ENCODE measurements around the gene RPL32. TPM values are rescaled to one million over a fixed set of nuclear protein-coding genes. Genes with fewer than 3 reads are reported as not detected.
"Not testable (repeated sequence)": the region's sequence is repeated elsewhere in the genome, so short reads cannot be mapped to it uniquely, and the experiment has no call there.

RPL32 gene
- polyA plus RNA-seq, 2 donors = 2,267 to 2,386 TPM

DNA sequence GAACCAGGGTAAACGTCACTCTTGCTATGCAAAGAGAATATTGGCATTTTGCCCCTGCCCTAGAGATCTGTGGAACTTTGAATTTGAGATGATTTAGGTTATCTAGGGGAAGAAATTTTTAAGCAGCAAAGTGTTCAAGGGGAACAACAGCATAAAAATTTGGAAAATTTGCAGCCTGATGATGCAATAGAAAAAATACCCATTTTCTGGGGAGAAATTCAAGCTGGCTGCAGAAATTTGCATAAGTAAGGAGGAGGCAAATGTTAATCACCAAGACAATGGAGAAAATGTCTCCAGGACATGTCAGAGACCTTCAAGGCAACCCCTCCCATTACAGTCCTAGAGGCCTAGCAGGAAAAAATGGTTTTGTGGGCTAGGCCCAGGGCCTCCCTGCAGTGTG, 4.4 kb upstream of the RPL32 start:
- Histone ChIP-seq H3K4me1 (ENCODE audit: control insufficient read depth in 2 of 2, insufficient read depth in 2 of 2, low read length in 1 of 2) (no peaks in the 10 kb centered on the region), H3K4me3 (ENCODE audit: low read depth in 1 of 2, low read length in 2 of 2) (no peak overlapping the region), H3K27ac (ENCODE audit: low read depth in 2 of 2, low read length in 1 of 2) (no peak overlapping the region), H3K9me3 (ENCODE audit: control insufficient read depth in 2 of 2, insufficient read depth in 1 of 2, low read depth in 1 of 2, low read length in 1 of 2) (no peaks in the 10 kb centered on the region), H3K36me3 (ENCODE audit: control insufficient read depth in 2 of 2, insufficient read depth in 2 of 2, low read length in 1 of 2) (no peaks in the 10 kb centered on the region), H3K27me3 (ENCODE audit: control insufficient read depth in 1 of 2, insufficient read depth in 2 of 2, low read length in 2 of 2) (no peaks in the 10 kb centered on the region)
- 55 to 61% methylated on average over 1 of the region's 1 CpG for WGBS, 2 donors

GRCh38 chr3:12842469-12842868, 1.1 kb upstream of the RPL32 start:
- H3K27me3 ChIP-seq (ENCODE audit: control insufficient read depth in 1 of 2, insufficient read depth in 2 of 2, low read length in 2 of 2) = no peaks in the 10 kb centered on the region
- H3K36me3 ChIP-seq (ENCODE audit: control insufficient read depth in 2 of 2, insufficient read depth in 2 of 2, low read length in 1 of 2) = peaks cover 9 to 12% of the 10 kb centered on the region in 2 donors
- no peaks in the 10 kb centered on the region for H3K9me3 ChIP-seq (ENCODE audit: control insufficient read depth in 2 of 2, insufficient read depth in 1 of 2, low read depth in 1 of 2, low read length in 1 of 2)
- H3K4me3 ChIP-seq (ENCODE audit: low read depth in 1 of 2, low read length in 2 of 2) = no peak overlapping the region
- no peak overlapping the region for H3K27ac ChIP-seq (ENCODE audit: low read depth in 2 of 2, low read length in 1 of 2)
- 92 to 94% methylated on average over 4 of the region's 4 CpGs for WGBS, 2 donors
- peaks cover 3 to 11% of the 10 kb centered on the region in 2 donors for H3K4me1 ChIP-seq (ENCODE audit: control insufficient read depth in 2 of 2, insufficient read depth in 2 of 2, low read length in 1 of 2)

GRCh38 chr3:12841970-12842328, 584 bp upstream of the RPL32 start:
- H3K27ac ChIP-seq (ENCODE audit: low read depth in 2 of 2, low read length in 1 of 2) = peak overlapping the region in 1 of 2 donors; percentile 24
- peak overlapping the region in 1 of 2 donors; percentile 89 for H3K4me3 ChIP-seq (ENCODE audit: low read depth in 1 of 2, low read length in 2 of 2)
- 42 to 47% methylated on average over 7 of the region's 7 CpGs for WGBS, 2 donors

DNA sequence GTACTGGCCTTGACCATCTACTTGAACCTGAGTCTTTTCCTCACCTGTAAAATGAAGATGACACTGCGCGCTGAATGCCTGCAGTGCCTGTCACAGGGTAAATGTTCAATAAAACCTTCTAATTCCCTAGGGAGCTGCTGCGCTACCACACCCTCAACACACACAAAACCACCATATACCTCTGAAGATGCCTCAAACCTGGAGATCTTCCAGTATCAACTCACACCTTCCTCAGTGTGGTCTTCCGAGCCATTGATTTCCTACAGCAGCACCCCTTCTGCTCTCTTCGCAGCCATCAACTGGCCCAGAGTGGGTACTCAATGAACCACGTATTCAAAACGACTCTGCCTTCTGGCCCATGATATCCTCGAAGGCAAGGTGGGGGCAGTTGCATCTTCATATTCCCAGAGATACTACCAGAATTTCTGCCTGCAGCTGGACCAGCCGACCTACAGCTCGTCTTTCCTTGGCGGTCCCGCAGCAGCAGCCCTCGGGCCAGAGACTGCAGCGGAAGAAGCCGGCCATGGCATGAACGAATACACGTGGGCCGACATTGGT, 695 bp downstream of the RPL32 start:
- Histone ChIP-seq H3K27me3 (ENCODE audit: control insufficient read depth in 1 of 2, insufficient read depth in 2 of 2, low read length in 2 of 2) (no peaks in the 10 kb centered on the region), H3K4me3 (ENCODE audit: low read depth in 1 of 2, low read length in 2 of 2) (peak overlapping the region; percentile 89 to 90), H3K27ac (ENCODE audit: low read depth in 2 of 2, low read length in 1 of 2) (peak overlapping the region; percentile 86 to 88), H3K36me3 (ENCODE audit: control insufficient read depth in 2 of 2, insufficient read depth in 2 of 2, low read length in 1 of 2) (peaks cover 9 to 25% of the 10 kb centered on the region in 2 donors), H3K4me1 (ENCODE audit: control insufficient read depth in 2 of 2, insufficient read depth in 2 of 2, low read length in 1 of 2) (peaks cover 3 to 11% of the 10 kb centered on the region in 2 donors), H3K9me3 (ENCODE audit: control insufficient read depth in 2 of 2, insufficient read depth in 1 of 2, low read depth in 1 of 2, low read length in 1 of 2) (no peaks in the 10 kb centered on the region)
- 4 to 5% methylated on average over 18 of the region's 18 CpGs for WGBS, 2 donors

More at GRCh38 chr3:12841970-12842328, 584 bp upstream of the RPL32 start:
- H3K27me3 ChIP-seq (ENCODE audit: control insufficient read depth in 1 of 2, insufficient read depth in 2 of 2, low read length in 2 of 2) = no peaks in the 10 kb centered on the region
- H3K36me3 ChIP-seq (ENCODE audit: control insufficient read depth in 2 of 2, insufficient read depth in 2 of 2, low read length in 1 of 2) = peaks cover 9 to 14% of the 10 kb centered on the region in 2 donors
- no peaks in the 10 kb centered on the region for H3K9me3 ChIP-seq (ENCODE audit: control insufficient read depth in 2 of 2, insufficient read depth in 1 of 2, low read depth in 1 of 2, low read length in 1 of 2)
- peaks cover 3 to 11% of the 10 kb centered on the region in 2 donors for H3K4me1 ChIP-seq (ENCODE audit: control insufficient read depth in 2 of 2, insufficient read depth in 2 of 2, low read length in 1 of 2)

- Histone ChIP-seq H3K36me3 (ENCODE audit: control insufficient read depth in 2 of 2, insufficient read depth in 2 of 2, low read length in 1 of 2) (peaks cover 9 to 29% of the 10 kb centered on the region in 2 donors), H3K4me3 (ENCODE audit: low read depth in 1 of 2, low read length in 2 of 2) (peak overlapping the region; percentile 89 to 90), H3K27ac (ENCODE audit: low read depth in 2 of 2, low read length in 1 of 2) (peak overlapping the region in 1 of 2 donors; percentile 38), H3K4me1 (ENCODE audit: control insufficient read depth in 2 of 2, insufficient read depth in 2 of 2, low read length in 1 of 2) (peaks cover 3 to 11% of the 10 kb centered on the region in 2 donors)
- not testable (repeated sequence) for H3K9me3 ChIP-seq (ENCODE audit: control insufficient read depth in 2 of 2, insufficient read depth in 1 of 2, low read depth in 1 of 2, low read length in 1 of 2); H3K27me3 ChIP-seq (ENCODE audit: control insufficient read depth in 1 of 2, insufficient read depth in 2 of 2, low read length in 2 of 2)
- WGBS, 2 donors = 35 to 37% methylated on average over 10 of the region's 10 CpGs
Measured at GRCh38 chr3:12840148-12840547, 1.2 kb downstream of the RPL32 start.

GRCh38 chr3:12839156-12839946, 2.0 kb downstream of the RPL32 start:
- no peaks in the 10 kb centered on the region for H3K27me3 ChIP-seq (ENCODE audit: control insufficient read depth in 1 of 2, insufficient read depth in 2 of 2, low read length in 2 of 2)
- no peak overlapping the region for H3K27ac ChIP-seq (ENCODE audit: low read depth in 2 of 2, low read length in 1 of 2)
- peaks cover 9 to 31% of the 10 kb centered on the region in 2 donors for H3K36me3 ChIP-seq (ENCODE audit: control insufficient read depth in 2 of 2, insufficient read depth in 2 of 2, low read length in 1 of 2)
- 70 to 75% methylated on average over 11 of the region's 11 CpGs for WGBS, 2 donors
- no peaks in the 10 kb centered on the region for H3K9me3 ChIP-seq (ENCODE audit: control insufficient read depth in 2 of 2, insufficient read depth in 1 of 2, low read depth in 1 of 2, low read length in 1 of 2)
- H3K4me1 ChIP-seq (ENCODE audit: control insufficient read depth in 2 of 2, insufficient read depth in 2 of 2, low read length in 1 of 2) = peaks cover 3 to 11% of the 10 kb centered on the region in 2 donors
- peak overlapping the region; percentile 89 to 90 for H3K4me3 ChIP-seq (ENCODE audit: low read depth in 1 of 2, low read length in 2 of 2)

DNA sequence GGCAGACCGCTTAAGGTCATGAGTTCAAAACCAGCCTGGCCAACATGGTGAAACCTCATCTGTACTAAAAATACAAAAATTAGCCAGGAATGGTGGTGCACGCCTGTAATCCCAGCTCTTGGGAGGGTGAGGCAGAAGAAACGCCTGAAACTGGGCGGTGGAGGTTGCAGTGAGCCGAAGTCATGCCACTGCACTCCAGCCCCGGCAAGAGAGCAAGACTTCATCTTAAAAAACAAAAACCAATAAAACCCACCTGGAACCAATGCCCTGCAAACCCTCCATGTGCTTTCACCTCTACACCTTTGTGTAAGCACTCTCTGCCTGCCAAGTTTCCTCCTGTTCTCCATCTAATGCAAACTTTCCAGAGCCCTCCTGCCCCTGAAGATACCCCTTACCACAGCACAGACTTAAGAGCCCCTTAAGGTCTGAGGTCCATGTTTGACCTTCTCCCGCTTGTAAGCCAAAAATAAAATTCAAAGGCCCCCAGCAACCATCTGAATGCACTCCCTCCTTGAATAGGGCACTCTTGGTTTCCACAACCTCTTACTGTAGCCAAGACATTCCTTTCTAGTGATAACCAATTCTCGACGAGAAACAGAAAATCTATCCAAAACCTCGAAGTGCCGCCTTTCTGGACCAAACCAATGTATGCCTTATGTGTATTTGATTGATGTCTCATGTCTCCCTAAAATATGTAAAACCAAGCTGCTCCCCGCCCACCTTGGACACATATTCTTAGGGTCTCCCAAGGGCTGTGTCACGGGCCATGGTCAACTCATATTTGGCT, 3.0 kb downstream of the RPL32 start:
- Histone ChIP-seq H3K4me1 (ENCODE audit: control insufficient read depth in 2 of 2, insufficient read depth in 2 of 2, low read length in 1 of 2) (peaks cover 3 to 11% of the 10 kb centered on the region in 2 donors), H3K9me3 (ENCODE audit: control insufficient read depth in 2 of 2, insufficient read depth in 1 of 2, low read depth in 1 of 2, low read length in 1 of 2) (no peaks in the 10 kb centered on the region), H3K4me3 (ENCODE audit: low read depth in 1 of 2, low read length in 2 of 2) (peak overlapping the region in 1 of 2 donors; percentile 9), H3K27ac (ENCODE audit: low read depth in 2 of 2, low read length in 1 of 2) (peak overlapping the region in 1 of 2 donors; percentile 3), H3K36me3 (ENCODE audit: control insufficient read depth in 2 of 2, insufficient read depth in 2 of 2, low read length in 1 of 2) (peaks cover 16 to 39% of the 10 kb centered on the region in 2 donors), H3K27me3 (ENCODE audit: control insufficient read depth in 1 of 2, insufficient read depth in 2 of 2, low read length in 2 of 2) (no peaks in the 10 kb centered on the region)
- 61 to 69% methylated on average over 13 of the region's 13 CpGs for WGBS, 2 donors

DNA sequence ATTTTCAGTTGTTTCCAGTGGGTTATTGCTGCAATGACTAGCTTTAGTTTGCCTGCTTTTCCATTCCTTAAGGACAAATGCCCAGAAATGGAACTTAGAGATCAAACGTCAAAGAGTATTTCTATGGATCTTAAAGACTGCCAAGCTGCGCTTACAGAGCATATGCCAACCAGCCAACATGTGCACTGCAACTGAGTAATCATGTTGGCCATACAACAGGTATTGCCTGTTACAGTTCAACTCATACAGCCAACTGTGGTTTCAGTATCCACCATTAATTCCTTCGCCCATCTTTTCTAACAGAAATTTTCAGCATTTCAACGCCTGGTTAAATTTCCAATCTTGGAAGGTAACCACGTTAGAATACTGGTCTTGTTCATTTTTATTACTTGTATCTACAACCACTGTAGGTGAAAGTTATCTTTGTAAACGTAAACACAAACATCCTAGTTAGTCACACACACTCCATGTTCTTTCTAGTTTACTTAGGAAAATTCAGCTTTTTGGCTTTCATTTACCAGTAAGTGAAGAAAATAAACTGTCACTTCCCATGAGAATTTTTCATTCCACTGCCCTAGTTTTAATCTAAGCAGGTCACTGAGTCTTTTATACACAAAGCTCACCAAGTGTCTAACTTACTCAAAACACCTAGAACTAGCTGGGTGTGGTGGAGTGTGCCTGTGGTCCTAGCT, 3.9 kb downstream of the RPL32 start:
- H3K27ac ChIP-seq (ENCODE audit: low read depth in 2 of 2, low read length in 1 of 2) = no peak overlapping the region
- H3K4me3 ChIP-seq (ENCODE audit: low read depth in 1 of 2, low read length in 2 of 2) = no peak overlapping the region
- no peaks in the 10 kb centered on the region for H3K27me3 ChIP-seq (ENCODE audit: control insufficient read depth in 1 of 2, insufficient read depth in 2 of 2, low read length in 2 of 2)
- no peaks in the 10 kb centered on the region for H3K9me3 ChIP-seq (ENCODE audit: control insufficient read depth in 2 of 2, insufficient read depth in 1 of 2, low read depth in 1 of 2, low read length in 1 of 2)
- peaks cover 3 to 11% of the 10 kb centered on the region in 2 donors for H3K4me1 ChIP-seq (ENCODE audit: control insufficient read depth in 2 of 2, insufficient read depth in 2 of 2, low read length in 1 of 2)
- WGBS, 2 donors = 65 to 69% methylated on average over 6 of the region's 6 CpGs
- peaks cover 22 to 42% of the 10 kb centered on the region in 2 donors for H3K36me3 ChIP-seq (ENCODE audit: control insufficient read depth in 2 of 2, insufficient read depth in 2 of 2, low read length in 1 of 2)

- H3K27me3 ChIP-seq (ENCODE audit: control insufficient read depth in 1 of 2, insufficient read depth in 2 of 2, low read length in 2 of 2) = no peaks in the 10 kb centered on the region
- no peak overlapping the region for H3K4me3 ChIP-seq (ENCODE audit: low read depth in 1 of 2, low read length in 2 of 2)
- H3K36me3 ChIP-seq (ENCODE audit: control insufficient read depth in 2 of 2, insufficient read depth in 2 of 2, low read length in 1 of 2) = peaks cover 22 to 41% of the 10 kb centered on the region in 2 donors
- peaks cover 3 to 17% of the 10 kb centered on the region in 2 donors for H3K4me1 ChIP-seq (ENCODE audit: control insufficient read depth in 2 of 2, insufficient read depth in 2 of 2, low read length in 1 of 2)
- 83 to 86% methylated on average over 6 of the region's 6 CpGs for WGBS, 2 donors
- no peaks in the 10 kb centered on the region for H3K9me3 ChIP-seq (ENCODE audit: control insufficient read depth in 2 of 2, insufficient read depth in 1 of 2, low read depth in 1 of 2, low read length in 1 of 2)
- H3K27ac ChIP-seq (ENCODE audit: low read depth in 2 of 2, low read length in 1 of 2) = no peak overlapping the region
Measured at GRCh38 chr3:12835052-12835665, 6.2 kb downstream of the RPL32 start.

All from esophagus (tissue), 2 donors.